HG02610 (cell line): ENCODE results near the gene TTYH1.

Experiments
- ATAC-seq: cut with Tn5 transposase; IDR thresholded peaks from one replicate; pipeline ENCODE4 v1.9.1; 2021; ENCODE audit warnings: mild to moderate bottlenecking, moderate library complexity; ENCODE audit not compliant: unreplicated experiment

The TTYH1 gene

GRCh38 chr19:54421169-54421516 is 5.9 kb downstream of the TTYH1 start:
- ATAC-seq = no peak

DNA sequence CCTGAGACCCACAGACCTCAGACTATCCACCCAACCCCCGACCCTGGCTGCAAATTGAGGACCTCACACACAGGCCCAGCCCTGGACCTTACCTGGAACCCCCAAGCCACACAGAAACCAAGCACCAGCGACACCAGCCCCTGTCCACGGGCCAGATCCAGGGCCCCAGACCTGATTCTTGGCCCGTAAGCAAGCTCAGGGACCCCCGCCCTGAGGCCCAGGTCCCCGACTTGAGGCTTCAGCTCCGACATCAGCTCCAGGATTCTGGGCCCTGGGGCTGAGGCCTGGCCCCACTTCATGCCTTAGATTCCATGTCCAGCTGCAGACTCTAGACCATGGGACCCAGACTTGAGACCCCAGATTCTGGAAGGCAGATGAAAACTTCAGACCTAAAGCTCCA is 6.3 kb downstream of the TTYH1 start:
- no peak for ATAC-seq

- ATAC-seq = no peak
Measured at GRCh38 chr19:54422136-54422535, 6.9 kb downstream of the TTYH1 start.

GRCh38 chr19:54424201-54424600 is 8.9 kb downstream of the TTYH1 start:
- no peak for ATAC-seq

- ATAC-seq = no peak
Measured at GRCh38 chr19:54424660-54425381, 9.6 kb downstream of the TTYH1 start.

- no peak for ATAC-seq
Measured at GRCh38 chr19:54425382-54425723, 10.1 kb downstream of the TTYH1 start.

GRCh38 chr19:54426291-54426931 is 11.1 kb downstream of the TTYH1 start:
- ATAC-seq = no peak

- no peak for ATAC-seq
Measured at GRCh38 chr19:54427586-54427985, 12.3 kb downstream of the TTYH1 start.

DNA sequence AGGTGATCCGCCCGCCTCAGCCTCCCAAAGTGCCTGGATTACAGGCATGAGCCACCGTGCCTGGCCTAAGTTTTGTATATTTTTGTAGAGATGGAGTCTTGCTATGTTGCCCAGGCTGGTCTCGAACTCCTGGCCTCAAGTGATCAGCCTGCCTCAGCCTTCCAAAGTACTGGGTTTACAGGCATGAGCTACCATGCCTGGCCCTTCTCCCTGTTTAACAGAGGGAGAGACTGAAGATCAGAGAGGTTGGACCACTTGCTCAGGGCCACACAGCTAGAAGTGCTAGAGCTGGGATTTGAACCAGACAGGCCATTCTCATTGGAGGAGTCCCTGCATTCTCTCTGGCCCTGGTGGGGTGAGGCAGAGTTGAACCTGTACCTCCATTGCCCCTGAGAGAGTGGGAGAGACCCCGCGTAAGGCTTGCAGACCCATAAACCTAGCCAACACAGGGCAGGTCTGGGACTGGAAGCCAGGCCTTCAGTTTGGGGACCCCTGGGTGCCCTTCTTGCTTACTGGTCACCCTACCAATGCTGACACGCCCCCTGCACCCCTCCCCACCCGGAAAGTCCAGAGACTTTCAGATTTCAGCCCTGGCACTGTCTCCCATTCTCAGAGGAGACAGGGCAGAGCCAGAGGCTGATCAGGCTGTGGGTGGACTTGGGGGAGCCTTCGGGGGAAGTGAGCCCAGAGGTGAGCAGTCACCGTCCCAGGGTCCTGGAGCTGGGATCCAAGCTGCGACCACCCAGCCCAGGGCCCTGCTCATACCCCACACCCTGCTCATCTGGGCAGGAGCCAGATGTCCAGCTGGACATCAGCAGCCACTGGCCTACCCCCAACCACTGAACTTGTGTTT is 13.3 kb downstream of the TTYH1 start:
- no peak for ATAC-seq

- no peak for ATAC-seq
Measured at GRCh38 chr19:54429176-54429495, 13.9 kb downstream of the TTYH1 start.

DNA sequence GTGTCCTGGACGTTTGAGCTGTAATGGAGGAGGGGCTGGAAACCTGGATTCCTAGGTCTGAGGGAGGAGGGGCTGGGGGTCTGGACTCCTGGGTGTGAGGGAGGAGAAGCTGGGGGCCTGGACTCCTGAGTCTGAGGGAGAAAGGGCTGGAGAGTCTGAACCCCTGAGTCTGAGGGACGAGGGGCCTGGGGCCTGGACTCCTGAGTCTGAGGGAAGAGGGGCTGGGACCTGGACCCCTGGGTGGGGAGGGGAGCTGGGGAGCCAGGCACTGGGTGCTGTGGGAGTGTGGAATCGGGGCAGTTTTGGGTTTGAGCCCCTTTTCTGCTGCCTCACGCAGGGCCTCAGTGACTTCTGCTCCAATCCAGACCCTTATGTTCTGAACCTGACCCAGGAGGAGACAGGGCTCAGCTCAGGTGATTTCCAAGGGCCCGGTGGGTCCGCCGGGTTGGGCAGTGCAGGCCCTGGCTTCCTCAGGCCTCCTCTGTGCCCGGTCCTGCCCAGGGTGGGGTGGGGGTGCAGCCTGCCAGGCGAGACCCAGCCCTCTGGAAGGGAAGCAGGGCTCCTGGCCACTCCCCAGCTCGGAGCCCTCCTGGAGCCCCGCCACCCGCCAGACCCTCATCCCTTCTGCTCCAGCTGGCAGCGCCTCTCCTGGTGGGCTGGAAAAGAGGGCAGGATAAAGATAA is 14.4 kb downstream of the TTYH1 start:
- no peak for ATAC-seq

- no peak for ATAC-seq
Measured at GRCh38 chr19:54430306-54431254, 15.3 kb downstream of the TTYH1 start.

GRCh38 chr19:54431255-54431838 is 16.1 kb downstream of the TTYH1 start:
- ATAC-seq = no peak

DNA sequence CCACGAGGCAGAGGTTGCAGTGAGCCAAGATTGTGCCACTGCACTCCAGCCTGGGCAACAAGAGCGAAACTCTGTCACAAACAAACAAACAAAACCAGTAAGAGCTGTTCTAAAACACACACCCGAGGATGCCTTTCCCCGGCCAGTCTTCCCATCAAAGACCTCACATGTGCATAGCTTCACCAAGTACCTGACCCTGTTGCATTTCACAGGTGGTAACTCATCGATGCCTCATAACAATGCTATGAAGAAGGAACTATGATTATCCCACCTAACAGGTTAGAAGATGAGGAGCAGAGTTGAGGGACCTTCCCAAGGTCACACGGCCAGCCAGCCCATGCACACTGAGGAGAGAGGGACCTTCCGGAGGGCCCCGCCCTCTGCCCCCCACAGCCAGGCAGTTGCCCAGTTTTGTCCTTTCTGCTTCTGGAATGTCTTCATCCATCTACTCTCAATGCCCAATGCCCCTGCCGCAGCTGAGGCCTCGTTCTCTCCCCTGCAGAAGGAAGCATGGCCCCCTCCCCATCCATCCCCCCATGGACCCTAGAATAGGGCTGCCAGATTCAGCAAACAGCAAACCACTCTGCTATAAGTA is 17.0 kb downstream of the TTYH1 start:
- ATAC-seq = no peak

DNA sequence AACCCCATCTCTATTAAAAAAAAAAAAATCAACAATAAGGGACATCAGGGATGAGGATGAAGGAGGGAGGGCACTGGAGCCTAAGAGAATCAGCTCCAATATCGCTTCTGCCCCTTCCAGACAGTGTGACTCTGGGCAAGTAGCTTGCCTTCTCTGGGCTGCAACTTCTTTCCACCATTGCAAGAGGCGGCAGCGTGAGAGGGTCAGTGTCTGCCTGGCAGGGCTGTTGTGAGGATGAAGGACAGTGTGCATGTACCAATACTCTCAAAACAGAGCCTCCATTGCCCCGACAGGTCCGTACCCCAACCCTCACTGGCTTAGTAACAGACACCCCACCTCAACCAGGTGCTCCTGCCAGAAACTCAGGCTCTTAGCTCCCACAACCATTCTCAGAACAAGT is 18.4 kb downstream of the TTYH1 start:
- no peak for ATAC-seq

GRCh38 chr19:54434112-54434872 is 19.0 kb downstream of the TTYH1 start:
- no peak for ATAC-seq

GRCh38 chr19:54434873-54435214 is 19.6 kb downstream of the TTYH1 start:
- ATAC-seq = no peak

- no peak for ATAC-seq
Measured at GRCh38 chr19:54435551-54436016, 20.3 kb downstream of the TTYH1 start.

DNA sequence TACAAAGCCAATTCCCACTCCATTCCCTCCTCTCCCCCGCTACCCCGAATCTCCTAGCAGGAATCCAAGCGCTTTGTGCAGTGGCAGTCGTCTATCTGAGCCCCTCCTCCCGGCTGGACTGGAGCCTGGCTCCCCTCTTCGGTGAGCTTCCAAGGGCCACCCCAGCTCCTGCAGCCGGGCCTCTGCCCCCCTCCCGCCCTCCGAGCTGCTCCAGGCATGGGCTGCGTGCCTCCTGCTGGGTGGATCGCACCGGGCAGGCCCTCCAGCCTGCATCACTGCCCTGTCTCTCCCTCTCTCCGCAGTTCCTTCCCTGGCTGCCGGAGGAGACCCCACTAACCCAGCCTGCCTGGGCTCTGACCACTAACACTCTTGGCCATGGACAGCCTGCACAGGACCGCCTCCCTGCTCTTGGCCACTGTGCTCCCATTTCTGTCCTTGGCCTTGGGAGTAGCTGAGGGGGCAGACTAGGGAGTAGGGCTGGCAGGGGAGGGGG is 20.8 kb downstream of the TTYH1 start:
- no peak for ATAC-seq
